Vagina (tissue), 2 donors: ENCODE measurements around the gene ADGRV1. TPM values are rescaled to one million over a fixed set of nuclear protein-coding genes. Genes with fewer than 3 reads are reported as not detected.
"Not testable (repeated sequence)": the region's sequence is repeated elsewhere in the genome, so short reads cannot be mapped to it uniquely, and the experiment has no call there.

Experiments used
- DNase-seq, 2 donors: peaks; one replicate each; pipeline ENCODE4 v3.0.0-alpha.2; 2017; ENCODE audit errors: extremely low spot score in 2 of 2
- H3K27ac ChIP-seq: fragments of 200-600 bp; sonication (generic); one replicate; pipeline ENCODE4 v1.5.1; 2019
- H3K27me3 ChIP-seq: fragments of 200-600 bp; sonication (generic); one replicate; pipeline ENCODE4 v1.5.1; 2019
- H3K36me3 ChIP-seq, 2 donors: fragments of 200-600 bp; sonication (generic); one replicate each; pipeline ENCODE4 v1.5.1; 2017 to 2019
- H3K4me1 ChIP-seq: fragments of 200-600 bp; sonication (generic); one replicate; pipeline ENCODE4 v1.5.1; 2019
- H3K4me3 ChIP-seq, 2 donors: fragments of 200-600 bp; sonication (generic); 1 replicate in 1 of 2; 2 replicates in 1 of 2; pipeline ENCODE4 v1.5.1; 2016 to 2019
- H3K9me3 ChIP-seq: fragments of 200-600 bp; sonication (generic); one replicate; pipeline ENCODE4 v1.5.1; 2019
- POLR2A ChIP-seq, 2 donors: fragments of 450-650 bp; IDR thresholded peaks; one replicate each; pipeline ENCODE4 v1.6.1; 2017; ENCODE audit warnings: antibody characterized with exemption in 2 of 2, mild to moderate bottlenecking in 2 of 2, moderate library complexity in 2 of 2
- POLR2AphosphoS5 ChIP-seq, 2 donors: sonication (generic); formaldehyde crosslinking; IDR thresholded peaks; one replicate each; pipeline ENCODE4 v1.9.0; 2017; ENCODE audit warnings: antibody characterized with exemption in 2 of 2, mild to moderate bottlenecking in 2 of 2, low read depth in 1 of 2; ENCODE audit not compliant: insufficient read depth in 1 of 2
- intact Hi-C: fragments of 100-400 bp; cut with DNase I; formaldehyde crosslinking; loops from one replicate; pipeline ENCODE4 v1.15.1; 2023
- total RNA-seq: library from RNA; depleted of rRNA; stranded (reverse); fragments of >200 nt; gene quantifications from one replicate; pipeline ENCODE4 v1.2.3, GENCODE V29; 2016
- TF ChIP-seq, protein P1 (sequence below), 3 experiments: fragments of 450-650 bp in 2 of 3; fragments of 200-600 bp in 1 of 3; sonication (generic) in 1 of 3; IDR thresholded peaks; one replicate each; pipeline ENCODE4 v1.5.1; 2017 to 2019; ENCODE audit warnings: antibody characterized with exemption in 3 of 3, mild to moderate bottlenecking in 2 of 3, moderate library complexity in 2 of 3

ADGRV1 gene
- total RNA-seq, 1 donor from 2014 or later, result 10.6 TPM

DNA sequence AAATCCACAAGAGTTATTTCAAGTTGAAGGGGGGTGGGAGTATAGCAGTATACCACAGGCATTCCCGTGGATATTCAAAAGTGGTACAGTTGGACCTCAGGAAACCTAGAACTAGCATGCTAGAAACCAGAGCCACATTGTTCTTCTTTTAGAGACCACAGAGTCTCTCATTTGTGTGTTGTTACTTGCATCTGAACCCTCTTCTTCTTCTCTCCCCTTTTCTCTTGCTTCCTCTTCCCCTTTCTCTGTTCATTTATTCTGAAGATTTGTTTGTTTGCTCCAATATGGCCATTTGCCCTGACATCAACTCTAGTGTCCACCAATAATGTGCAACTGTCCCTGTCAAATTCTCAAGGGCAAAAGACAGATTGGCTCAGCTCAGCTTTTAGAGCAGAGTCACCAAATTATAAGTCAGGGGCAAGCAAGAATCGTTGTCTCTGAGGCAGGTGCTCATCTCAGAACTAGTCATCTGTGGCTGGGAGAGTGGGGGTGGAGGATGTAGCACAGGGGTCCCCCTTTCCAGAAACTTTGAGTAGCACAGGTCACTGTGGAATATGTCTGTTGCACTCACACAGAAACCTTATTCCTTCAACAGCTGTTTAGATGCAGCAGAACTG lies 503.5 kb downstream of the ADGRV1 start:
- H3K4me3 ChIP-seq, result no peak overlapping the region
- no peak for DNase-seq
- intact Hi-C loops, result no loop called here

DNA sequence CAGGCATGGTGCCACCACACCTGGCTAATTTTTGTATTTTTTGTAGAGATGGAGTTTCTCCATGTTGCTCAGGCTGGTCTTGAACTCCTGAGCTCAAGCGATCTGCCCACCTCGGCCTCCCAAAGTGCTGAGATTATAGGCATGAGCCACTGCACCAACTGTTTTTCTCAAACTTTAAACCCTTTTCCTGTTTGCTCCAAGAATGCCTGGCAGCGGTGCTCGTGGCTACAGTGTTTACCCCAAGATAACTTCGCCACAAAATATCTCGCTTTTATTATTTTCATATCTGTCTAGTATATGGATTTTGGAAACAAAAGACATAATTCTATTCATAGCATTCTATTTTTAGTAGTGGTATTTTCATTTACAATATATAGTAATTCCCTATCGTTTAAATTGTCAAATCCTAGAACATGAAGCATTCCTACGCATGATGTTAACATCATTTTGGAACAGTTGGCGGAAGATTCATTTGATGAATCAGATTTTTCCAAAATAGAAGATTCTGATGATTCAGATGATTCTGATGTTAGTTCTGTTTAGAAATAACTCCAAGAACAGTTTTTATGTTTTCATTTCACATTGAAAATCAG lies 504.6 kb downstream of the ADGRV1 start:
- H3K27me3 ChIP-seq, intact Hi-C loops, H3K4me1 ChIP-seq, H3K4me3 ChIP-seq, H3K36me3 ChIP-seq, H3K9me3 ChIP-seq, DNase-seq, H3K27ac ChIP-seq: not testable (repeated sequence)

More for the DNA sequence above, 503.5 kb downstream of the ADGRV1 start:
- no peaks in the 10 kb centered on the region for H3K9me3 ChIP-seq
- no peaks in the 10 kb centered on the region for H3K4me1 ChIP-seq
- no peaks in the 10 kb centered on the region for H3K27me3 ChIP-seq
- TF ChIP-seq, protein P1, sequence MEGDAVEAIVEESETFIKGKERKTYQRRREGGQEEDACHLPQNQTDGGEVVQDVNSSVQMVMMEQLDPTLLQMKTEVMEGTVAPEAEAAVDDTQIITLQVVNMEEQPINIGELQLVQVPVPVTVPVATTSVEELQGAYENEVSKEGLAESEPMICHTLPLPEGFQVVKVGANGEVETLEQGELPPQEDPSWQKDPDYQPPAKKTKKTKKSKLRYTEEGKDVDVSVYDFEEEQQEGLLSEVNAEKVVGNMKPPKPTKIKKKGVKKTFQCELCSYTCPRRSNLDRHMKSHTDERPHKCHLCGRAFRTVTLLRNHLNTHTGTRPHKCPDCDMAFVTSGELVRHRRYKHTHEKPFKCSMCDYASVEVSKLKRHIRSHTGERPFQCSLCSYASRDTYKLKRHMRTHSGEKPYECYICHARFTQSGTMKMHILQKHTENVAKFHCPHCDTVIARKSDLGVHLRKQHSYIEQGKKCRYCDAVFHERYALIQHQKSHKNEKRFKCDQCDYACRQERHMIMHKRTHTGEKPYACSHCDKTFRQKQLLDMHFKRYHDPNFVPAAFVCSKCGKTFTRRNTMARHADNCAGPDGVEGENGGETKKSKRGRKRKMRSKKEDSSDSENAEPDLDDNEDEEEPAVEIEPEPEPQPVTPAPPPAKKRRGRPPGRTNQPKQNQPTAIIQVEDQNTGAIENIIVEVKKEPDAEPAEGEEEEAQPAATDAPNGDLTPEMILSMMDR (IDR thresholded peaks at IDR 0.05), result no peak
- TF ChIP-seq POLR2AphosphoS5 (IDR thresholded peaks at IDR 0.05; ENCODE audit: insufficient read depth in 1 of 2, low read depth in 1 of 2) (no peak), POLR2A (IDR thresholded peaks at IDR 0.05) (no peak)
- no peaks in the 10 kb centered on the region for H3K36me3 ChIP-seq
- no peak overlapping the region for H3K27ac ChIP-seq

DNA sequence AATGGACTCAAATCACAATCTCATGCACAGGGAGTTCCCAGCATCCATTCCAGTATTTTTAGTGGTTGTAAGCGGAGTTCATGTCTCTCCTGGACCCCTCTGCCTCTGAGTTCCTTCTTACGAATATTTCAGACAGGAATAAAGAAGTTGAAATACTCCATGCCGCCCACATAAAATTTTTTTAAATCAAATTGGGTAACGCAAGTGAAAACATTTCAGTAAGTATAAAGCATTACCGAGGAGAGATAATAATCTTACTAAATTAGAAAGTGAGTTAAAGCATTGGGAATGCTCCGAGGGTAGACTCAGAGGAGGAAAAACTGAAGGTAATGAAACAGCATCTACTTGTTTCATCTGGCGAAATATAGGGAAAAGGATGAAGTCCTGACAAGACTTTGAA lies 506.9 kb downstream of the ADGRV1 start:
- Histone ChIP-seq H3K27me3 (no peaks in the 10 kb centered on the region), H3K27ac (no peak overlapping the region), H3K9me3 (no peaks in the 10 kb centered on the region), H3K36me3 (no peaks in the 10 kb centered on the region), H3K4me3 (no peak overlapping the region), H3K4me1 (no peaks in the 10 kb centered on the region)
- no peak for TF ChIP-seq POLR2A (IDR thresholded peaks at IDR 0.05)
- TF ChIP-seq, protein P1 (IDR thresholded peaks at IDR 0.05), result no peak
- TF ChIP-seq POLR2AphosphoS5 (IDR thresholded peaks at IDR 0.05; ENCODE audit: insufficient read depth in 1 of 2, low read depth in 1 of 2), result no peak
- intact Hi-C loops, result no loop called here
- DNase-seq, result no peak

DNA sequence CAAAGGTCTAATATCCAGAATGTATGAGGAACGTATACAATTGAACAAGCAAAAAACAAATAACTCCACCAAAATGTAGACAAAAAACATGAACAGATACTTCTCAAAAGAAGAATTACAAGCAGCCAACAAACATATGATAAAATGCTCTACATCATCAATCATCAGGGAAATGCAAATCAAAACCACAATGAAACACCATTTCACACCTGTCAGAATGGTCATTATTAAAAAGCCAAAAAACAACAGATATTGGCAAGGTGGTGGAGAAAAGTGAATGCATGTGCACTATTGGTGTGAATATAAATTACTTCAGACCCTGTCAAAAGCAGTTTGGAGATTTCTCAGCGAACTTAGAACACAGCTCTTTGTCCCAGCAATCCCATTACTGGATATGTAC lies 510.8 kb downstream of the ADGRV1 start:
- peaks cover 10% of the 10 kb centered on the region for H3K4me1 ChIP-seq
- no peak for DNase-seq
- intact Hi-C loops, result no loop called here
- no peak for TF ChIP-seq POLR2A (IDR thresholded peaks at IDR 0.05)
- no peak for TF ChIP-seq POLR2AphosphoS5 (IDR thresholded peaks at IDR 0.05; ENCODE audit: insufficient read depth in 1 of 2, low read depth in 1 of 2)
- TF ChIP-seq, protein P1 (IDR thresholded peaks at IDR 0.05), result no peak
- no peak overlapping the region for H3K27ac ChIP-seq
- no peaks in the 10 kb centered on the region for H3K9me3 ChIP-seq
- no peaks in the 10 kb centered on the region for H3K36me3 ChIP-seq
- no peaks in the 10 kb centered on the region for H3K27me3 ChIP-seq
- no peak overlapping the region for H3K4me3 ChIP-seq

DNA sequence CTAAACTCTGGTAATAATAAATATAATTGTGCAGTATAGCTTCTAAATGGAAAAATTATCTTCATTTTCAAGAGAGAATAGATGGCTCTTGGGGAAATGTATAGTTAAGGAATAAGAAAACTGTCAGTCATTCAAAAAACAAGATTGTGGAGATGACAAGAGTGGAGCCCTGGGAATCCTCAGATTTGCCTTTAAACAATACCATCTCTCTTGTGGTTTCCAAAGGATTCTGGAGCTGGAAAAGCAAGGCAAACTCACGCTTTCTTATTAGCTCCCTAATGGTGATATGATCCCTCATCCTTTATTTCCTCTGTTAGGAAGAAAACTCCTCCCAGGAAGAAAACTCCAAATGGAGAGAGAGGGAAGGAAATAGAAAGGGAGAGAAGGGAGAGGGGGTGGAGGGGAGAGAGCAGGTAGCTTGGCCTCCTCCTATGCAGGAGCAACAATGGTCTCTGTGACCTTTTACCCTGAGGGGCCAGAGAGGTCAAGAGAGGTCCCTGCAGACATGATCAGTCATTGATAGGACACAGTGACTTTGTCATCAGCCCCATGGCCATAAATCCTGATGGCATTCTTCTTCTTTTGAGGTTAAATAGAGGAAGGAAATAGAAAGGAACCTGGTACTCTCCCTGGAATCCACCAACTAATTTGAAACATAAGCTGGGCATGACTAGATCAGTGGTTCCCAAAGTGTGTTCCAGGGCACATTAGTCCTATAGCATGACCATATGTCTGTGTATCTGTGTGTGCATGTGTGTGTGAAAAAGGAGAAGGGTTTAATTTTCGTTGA lies 512.4 kb downstream of the ADGRV1 start:
- intact Hi-C loops, result no loop called here
- Histone ChIP-seq H3K9me3 (no peaks in the 10 kb centered on the region), H3K27ac (no peak overlapping the region), H3K27me3 (no peaks in the 10 kb centered on the region), H3K4me3 (no peak overlapping the region), H3K4me1 (peaks cover 10% of the 10 kb centered on the region), H3K36me3 (no peaks in the 10 kb centered on the region)
- DNase-seq, result no peak
- TF ChIP-seq, protein P1 (IDR thresholded peaks at IDR 0.05), result no peak
- TF ChIP-seq POLR2A (IDR thresholded peaks at IDR 0.05) (no peak), POLR2AphosphoS5 (IDR thresholded peaks at IDR 0.05; ENCODE audit: insufficient read depth in 1 of 2, low read depth in 1 of 2) (no peak)
